ENCODE data around the gene FIS1.

GRCh38 chr7:101243646-101244374 lies 1.1 kb downstream of the FIS1 start:
- peak in 2 of 12 donors; percentile 85 to 92 for TF ChIP-seq CTCF (IDR thresholded peaks at IDR 0.05)
- no peak for TF ChIP-seq POLR2A (IDR thresholded peaks at IDR 0.05)
